ENCODE measurements around the gene ATP1B3. TPM values are rescaled to one million over a fixed set of nuclear protein-coding genes. Genes with fewer than 3 reads are reported as not detected.

Gene ATP1B3
- total and polyA plus RNA-seq, 9 of the 15 experiments (the other 6 are each of a cell fraction or from before 2014, with no cell fraction given), result 48.3 to 202 (median 123) TPM

DNA sequence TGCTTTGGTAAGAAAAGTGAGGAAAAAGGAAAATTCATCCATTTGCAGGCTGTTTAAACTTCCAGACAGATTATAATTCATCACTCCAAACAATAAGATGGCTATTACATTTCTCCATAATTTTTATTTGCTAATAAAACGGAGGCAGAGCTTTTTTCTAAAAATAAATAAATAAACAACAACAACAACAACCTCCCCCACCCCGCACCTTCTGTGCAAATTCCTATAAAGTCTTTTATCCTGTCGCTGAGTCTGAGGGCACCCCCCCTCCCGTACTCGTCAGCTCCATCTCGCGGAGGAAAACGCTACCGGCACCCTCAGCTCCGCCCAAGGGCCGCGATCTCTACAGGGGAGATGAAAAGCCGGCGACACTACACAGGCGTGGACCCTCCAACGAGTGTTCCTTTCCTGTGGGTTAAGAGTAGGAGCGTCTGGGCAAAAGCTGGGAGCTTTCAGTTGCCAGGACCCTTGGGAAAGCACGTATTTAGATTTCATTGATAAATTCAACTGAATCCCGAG lies 1.0 kb upstream of the ATP1B3 start (continued):
- TF ChIP-seq, protein P1, sequence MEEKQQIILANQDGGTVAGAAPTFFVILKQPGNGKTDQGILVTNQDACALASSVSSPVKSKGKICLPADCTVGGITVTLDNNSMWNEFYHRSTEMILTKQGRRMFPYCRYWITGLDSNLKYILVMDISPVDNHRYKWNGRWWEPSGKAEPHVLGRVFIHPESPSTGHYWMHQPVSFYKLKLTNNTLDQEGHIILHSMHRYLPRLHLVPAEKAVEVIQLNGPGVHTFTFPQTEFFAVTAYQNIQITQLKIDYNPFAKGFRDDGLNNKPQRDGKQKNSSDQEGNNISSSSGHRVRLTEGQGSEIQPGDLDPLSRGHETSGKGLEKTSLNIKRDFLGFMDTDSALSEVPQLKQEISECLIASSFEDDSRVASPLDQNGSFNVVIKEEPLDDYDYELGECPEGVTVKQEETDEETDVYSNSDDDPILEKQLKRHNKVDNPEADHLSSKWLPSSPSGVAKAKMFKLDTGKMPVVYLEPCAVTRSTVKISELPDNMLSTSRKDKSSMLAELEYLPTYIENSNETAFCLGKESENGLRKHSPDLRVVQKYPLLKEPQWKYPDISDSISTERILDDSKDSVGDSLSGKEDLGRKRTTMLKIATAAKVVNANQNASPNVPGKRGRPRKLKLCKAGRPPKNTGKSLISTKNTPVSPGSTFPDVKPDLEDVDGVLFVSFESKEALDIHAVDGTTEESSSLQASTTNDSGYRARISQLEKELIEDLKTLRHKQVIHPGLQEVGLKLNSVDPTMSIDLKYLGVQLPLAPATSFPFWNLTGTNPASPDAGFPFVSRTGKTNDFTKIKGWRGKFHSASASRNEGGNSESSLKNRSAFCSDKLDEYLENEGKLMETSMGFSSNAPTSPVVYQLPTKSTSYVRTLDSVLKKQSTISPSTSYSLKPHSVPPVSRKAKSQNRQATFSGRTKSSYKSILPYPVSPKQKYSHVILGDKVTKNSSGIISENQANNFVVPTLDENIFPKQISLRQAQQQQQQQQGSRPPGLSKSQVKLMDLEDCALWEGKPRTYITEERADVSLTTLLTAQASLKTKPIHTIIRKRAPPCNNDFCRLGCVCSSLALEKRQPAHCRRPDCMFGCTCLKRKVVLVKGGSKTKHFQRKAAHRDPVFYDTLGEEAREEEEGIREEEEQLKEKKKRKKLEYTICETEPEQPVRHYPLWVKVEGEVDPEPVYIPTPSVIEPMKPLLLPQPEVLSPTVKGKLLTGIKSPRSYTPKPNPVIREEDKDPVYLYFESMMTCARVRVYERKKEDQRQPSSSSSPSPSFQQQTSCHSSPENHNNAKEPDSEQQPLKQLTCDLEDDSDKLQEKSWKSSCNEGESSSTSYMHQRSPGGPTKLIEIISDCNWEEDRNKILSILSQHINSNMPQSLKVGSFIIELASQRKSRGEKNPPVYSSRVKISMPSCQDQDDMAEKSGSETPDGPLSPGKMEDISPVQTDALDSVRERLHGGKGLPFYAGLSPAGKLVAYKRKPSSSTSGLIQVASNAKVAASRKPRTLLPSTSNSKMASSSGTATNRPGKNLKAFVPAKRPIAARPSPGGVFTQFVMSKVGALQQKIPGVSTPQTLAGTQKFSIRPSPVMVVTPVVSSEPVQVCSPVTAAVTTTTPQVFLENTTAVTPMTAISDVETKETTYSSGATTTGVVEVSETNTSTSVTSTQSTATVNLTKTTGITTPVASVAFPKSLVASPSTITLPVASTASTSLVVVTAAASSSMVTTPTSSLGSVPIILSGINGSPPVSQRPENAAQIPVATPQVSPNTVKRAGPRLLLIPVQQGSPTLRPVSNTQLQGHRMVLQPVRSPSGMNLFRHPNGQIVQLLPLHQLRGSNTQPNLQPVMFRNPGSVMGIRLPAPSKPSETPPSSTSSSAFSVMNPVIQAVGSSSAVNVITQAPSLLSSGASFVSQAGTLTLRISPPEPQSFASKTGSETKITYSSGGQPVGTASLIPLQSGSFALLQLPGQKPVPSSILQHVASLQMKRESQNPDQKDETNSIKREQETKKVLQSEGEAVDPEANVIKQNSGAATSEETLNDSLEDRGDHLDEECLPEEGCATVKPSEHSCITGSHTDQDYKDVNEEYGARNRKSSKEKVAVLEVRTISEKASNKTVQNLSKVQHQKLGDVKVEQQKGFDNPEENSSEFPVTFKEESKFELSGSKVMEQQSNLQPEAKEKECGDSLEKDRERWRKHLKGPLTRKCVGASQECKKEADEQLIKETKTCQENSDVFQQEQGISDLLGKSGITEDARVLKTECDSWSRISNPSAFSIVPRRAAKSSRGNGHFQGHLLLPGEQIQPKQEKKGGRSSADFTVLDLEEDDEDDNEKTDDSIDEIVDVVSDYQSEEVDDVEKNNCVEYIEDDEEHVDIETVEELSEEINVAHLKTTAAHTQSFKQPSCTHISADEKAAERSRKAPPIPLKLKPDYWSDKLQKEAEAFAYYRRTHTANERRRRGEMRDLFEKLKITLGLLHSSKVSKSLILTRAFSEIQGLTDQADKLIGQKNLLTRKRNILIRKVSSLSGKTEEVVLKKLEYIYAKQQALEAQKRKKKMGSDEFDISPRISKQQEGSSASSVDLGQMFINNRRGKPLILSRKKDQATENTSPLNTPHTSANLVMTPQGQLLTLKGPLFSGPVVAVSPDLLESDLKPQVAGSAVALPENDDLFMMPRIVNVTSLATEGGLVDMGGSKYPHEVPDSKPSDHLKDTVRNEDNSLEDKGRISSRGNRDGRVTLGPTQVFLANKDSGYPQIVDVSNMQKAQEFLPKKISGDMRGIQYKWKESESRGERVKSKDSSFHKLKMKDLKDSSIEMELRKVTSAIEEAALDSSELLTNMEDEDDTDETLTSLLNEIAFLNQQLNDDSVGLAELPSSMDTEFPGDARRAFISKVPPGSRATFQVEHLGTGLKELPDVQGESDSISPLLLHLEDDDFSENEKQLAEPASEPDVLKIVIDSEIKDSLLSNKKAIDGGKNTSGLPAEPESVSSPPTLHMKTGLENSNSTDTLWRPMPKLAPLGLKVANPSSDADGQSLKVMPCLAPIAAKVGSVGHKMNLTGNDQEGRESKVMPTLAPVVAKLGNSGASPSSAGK (IDR thresholded peaks at IDR 0.05), result no peak
- TF ChIP-seq MYBL2 (IDR thresholded peaks at IDR 0.05; ENCODE audit: low read depth), result no peak
- TF ChIP-seq MYBL2 (CRISPR knock-in tag; IDR thresholded peaks at IDR 0.05; ENCODE audit: borderline replicate concordance), result no peak
- TF ChIP-seq, protein P2, sequence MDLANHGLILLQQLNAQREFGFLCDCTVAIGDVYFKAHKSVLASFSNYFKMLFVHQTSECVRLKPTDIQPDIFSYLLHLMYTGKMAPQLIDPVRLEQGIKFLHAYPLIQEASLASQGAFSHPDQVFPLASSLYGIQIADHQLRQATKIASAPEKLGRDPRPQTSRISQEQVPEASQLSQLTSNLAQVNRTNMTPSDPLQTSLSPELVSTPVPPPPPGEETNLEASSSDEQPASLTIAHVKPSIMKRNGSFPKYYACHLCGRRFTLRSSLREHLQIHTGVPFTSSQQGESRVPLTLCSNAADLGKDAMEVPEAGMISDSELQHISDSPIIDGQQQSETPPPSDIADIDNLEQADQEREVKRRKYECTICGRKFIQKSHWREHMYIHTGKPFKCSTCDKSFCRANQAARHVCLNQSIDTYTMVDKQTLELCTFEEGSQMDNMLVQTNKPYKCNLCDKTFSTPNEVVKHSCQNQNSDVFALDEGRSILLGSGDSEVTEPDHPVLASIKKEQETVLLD (IDR thresholded peaks at IDR 0.05), result no peak
- TF ChIP-seq, protein P3, sequence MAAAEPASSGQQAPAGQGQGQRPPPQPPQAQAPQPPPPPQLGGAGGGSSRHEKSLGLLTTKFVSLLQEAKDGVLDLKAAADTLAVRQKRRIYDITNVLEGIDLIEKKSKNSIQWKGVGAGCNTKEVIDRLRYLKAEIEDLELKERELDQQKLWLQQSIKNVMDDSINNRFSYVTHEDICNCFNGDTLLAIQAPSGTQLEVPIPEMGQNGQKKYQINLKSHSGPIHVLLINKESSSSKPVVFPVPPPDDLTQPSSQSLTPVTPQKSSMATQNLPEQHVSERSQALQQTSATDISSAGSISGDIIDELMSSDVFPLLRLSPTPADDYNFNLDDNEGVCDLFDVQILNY (CRISPR knock-in tag; IDR thresholded peaks at IDR 0.05), result no peak
- TF ChIP-seq, protein P4, sequence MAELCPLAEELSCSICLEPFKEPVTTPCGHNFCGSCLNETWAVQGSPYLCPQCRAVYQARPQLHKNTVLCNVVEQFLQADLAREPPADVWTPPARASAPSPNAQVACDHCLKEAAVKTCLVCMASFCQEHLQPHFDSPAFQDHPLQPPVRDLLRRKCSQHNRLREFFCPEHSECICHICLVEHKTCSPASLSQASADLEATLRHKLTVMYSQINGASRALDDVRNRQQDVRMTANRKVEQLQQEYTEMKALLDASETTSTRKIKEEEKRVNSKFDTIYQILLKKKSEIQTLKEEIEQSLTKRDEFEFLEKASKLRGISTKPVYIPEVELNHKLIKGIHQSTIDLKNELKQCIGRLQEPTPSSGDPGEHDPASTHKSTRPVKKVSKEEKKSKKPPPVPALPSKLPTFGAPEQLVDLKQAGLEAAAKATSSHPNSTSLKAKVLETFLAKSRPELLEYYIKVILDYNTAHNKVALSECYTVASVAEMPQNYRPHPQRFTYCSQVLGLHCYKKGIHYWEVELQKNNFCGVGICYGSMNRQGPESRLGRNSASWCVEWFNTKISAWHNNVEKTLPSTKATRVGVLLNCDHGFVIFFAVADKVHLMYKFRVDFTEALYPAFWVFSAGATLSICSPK (IDR thresholded peaks at IDR 0.05; ENCODE audit: borderline replicate concordance), result no peak
- no peak for TF ChIP-seq GATAD2B (IDR thresholded peaks at IDR 0.05; ENCODE audit: borderline replicate concordance)
- TF ChIP-seq ETV6 (IDR thresholded peaks at IDR 0.05; ENCODE audit: borderline replicate concordance in 1 of 2, low read depth in 2 of 2, low read length in 1 of 2), result no peak
- TF ChIP-seq ETV6 (CRISPR knock-in tag; IDR thresholded peaks at IDR 0.05; ENCODE audit: borderline replicate concordance), result no peak
- no peak for TF ChIP-seq RAD51 (IDR thresholded peaks at IDR 0.05; ENCODE audit: borderline replicate concordance, low read depth)
- TF ChIP-seq EP400 (IDR thresholded peaks at IDR 0.05), result peak; percentile 46; the same call in 1 of the 2 replicates
- no peak for TF ChIP-seq ZNF668 (CRISPR knock-in tag; IDR thresholded peaks at IDR 0.05)
- no peak for TF ChIP-seq ARID1B (IDR thresholded peaks at IDR 0.05)
